ENCODE results near the gene TMEM88. TPM values are rescaled to one million over a fixed set of nuclear protein-coding genes. Genes with fewer than 3 reads are reported as not detected.

The TMEM88 gene
- total and polyA plus RNA-seq, 8 donors, result 2.1 to 28.5 (median 2.9) TPM

DNA sequence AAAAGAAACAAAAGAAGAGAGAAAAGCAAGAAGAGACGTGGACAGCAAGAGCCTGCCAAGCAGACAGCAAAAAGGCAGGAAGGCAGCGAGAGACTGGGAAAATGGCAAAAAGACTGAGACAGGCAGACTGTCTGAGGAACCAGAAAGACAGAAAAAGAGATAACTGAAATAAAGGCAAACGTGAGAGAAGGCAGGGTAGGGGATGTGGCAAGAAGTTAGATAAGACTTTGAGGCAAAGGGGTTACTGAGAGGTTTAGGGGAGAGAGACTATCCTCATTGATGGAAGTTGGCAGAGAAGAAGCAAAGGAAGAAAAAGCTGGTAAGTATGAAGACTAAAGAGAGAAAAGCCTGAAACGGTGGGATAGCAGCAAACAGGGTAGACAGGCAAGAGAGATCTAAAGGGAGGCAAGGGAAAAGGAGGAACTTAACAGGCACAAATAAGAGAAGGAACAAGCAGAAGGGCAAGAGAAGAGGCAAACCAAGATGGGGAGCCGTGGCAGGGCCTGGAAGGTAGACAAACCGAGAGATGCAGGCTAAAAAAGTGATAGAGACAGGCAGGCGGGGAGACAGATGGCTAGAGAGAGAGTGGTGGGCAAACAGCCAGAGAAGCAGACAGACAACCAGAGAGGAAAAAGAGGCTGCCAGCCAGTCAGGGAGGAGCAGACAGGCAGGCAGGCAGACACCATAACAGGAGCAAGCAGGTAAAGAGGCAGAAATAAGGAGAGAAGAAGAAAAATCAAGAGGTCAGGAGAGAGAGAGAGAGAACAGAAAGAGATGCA lies 26.6 kb downstream of the TMEM88 start:
- Histone ChIP-seq H3K4me3 (no peak overlapping the region), H3K27me3 (no peaks in the 10 kb centered on the region), H3K9me3 (no peaks in the 10 kb centered on the region), H3K4me1 (peaks cover 0 to 9% (median 5%) of the 10 kb centered on the region in 3 donors), H3K36me3 (peaks cover 0 to 8% (median 0%) of the 10 kb centered on the region in 3 donors), H3K27ac (no peak overlapping the region)
- TF ChIP-seq, protein P1, sequence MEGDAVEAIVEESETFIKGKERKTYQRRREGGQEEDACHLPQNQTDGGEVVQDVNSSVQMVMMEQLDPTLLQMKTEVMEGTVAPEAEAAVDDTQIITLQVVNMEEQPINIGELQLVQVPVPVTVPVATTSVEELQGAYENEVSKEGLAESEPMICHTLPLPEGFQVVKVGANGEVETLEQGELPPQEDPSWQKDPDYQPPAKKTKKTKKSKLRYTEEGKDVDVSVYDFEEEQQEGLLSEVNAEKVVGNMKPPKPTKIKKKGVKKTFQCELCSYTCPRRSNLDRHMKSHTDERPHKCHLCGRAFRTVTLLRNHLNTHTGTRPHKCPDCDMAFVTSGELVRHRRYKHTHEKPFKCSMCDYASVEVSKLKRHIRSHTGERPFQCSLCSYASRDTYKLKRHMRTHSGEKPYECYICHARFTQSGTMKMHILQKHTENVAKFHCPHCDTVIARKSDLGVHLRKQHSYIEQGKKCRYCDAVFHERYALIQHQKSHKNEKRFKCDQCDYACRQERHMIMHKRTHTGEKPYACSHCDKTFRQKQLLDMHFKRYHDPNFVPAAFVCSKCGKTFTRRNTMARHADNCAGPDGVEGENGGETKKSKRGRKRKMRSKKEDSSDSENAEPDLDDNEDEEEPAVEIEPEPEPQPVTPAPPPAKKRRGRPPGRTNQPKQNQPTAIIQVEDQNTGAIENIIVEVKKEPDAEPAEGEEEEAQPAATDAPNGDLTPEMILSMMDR (IDR thresholded peaks at IDR 0.05), result no peak
- 57 to 61% methylated on average over 7 of the region's 7 CpGs for WGBS, 2 donors
- no peak for ATAC-seq
- DNase-seq, result peak in 1 of 6 donors; percentile 11
- no peak for FAIRE-seq
- intact Hi-C loops (cut with DNase I), result no loop called here

DNA sequence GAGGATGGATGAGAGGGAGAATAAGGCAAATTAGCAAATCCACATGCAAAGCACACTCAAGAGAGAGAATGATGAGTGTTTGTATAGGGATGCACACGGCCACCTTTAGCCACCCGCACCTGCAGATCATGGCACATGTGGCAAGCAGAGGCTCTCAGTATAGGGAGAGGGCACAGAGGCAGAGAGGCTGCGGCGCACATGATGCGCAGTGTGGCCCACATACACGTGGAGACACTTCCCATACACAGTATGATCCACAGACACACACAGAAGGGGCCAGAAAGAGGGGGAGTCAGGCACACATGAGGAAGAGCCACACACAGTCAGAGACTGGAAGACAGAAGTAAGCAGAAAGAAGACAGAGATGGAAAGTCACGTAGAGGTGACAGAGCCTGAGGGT lies 27.2 kb downstream of the TMEM88 start:
- FAIRE-seq (no peak), ATAC-seq (no peak), DNase-seq (peak in 1 of 6 donors; percentile 5)
- no peaks in the 10 kb centered on the region for H3K9me3 ChIP-seq
- H3K27me3 ChIP-seq, result no peaks in the 10 kb centered on the region
- H3K36me3 ChIP-seq, result peaks cover 0 to 8% (median 0%) of the 10 kb centered on the region in 3 donors
- no peak overlapping the region for H3K27ac ChIP-seq
- TF ChIP-seq, protein P1 (IDR thresholded peaks at IDR 0.05), result no peak
- H3K4me1 ChIP-seq, result peaks cover 3 to 11% (median 5%) of the 10 kb centered on the region in 3 donors
- WGBS, 2 donors, result 70 to 72% methylated on average over 7 of the region's 7 CpGs
- no peak overlapping the region for H3K4me3 ChIP-seq
- intact Hi-C loops (cut with DNase I), result no loop called here

DNA sequence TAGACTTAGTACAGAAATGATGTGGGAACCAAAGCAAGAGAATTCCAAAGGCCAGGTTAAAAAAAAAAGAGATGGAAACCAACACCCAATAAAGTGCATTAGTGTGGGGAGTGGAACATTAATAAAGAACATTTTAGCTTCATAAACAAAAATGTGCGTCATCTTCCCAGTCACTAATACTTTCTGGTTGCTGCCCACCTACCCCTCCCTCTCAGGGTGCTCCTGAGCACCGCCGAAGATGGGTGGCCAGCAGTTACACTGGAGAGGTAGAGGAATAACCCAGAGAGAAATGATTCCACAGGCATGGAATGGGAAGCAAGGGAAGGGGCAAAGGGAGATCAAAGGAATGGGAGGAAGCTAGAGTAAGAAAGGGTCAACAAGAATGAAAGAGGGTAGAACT lies 27.8 kb downstream of the TMEM88 start:
- FAIRE-seq (no peak), DNase-seq (no peak), ATAC-seq (no peak)
- H3K4me1 ChIP-seq, result peaks cover 4 to 14% (median 5%) of the 10 kb centered on the region in 3 donors
- TF ChIP-seq, protein P1 (IDR thresholded peaks at IDR 0.05), result no peak
- WGBS, 2 donors, result 77 to 80% methylated on average over 3 of the region's 3 CpGs
- peak overlapping the region in 2 of 4 donors; percentile 94 to 97 for H3K27ac ChIP-seq
- H3K4me3 ChIP-seq, result no peak overlapping the region
- H3K27me3 ChIP-seq, result no peaks in the 10 kb centered on the region
- no peaks in the 10 kb centered on the region for H3K9me3 ChIP-seq
- H3K36me3 ChIP-seq, result peaks cover 0 to 8% (median 0%) of the 10 kb centered on the region in 3 donors
- intact Hi-C loops (cut with DNase I), result no loop called here

DNA sequence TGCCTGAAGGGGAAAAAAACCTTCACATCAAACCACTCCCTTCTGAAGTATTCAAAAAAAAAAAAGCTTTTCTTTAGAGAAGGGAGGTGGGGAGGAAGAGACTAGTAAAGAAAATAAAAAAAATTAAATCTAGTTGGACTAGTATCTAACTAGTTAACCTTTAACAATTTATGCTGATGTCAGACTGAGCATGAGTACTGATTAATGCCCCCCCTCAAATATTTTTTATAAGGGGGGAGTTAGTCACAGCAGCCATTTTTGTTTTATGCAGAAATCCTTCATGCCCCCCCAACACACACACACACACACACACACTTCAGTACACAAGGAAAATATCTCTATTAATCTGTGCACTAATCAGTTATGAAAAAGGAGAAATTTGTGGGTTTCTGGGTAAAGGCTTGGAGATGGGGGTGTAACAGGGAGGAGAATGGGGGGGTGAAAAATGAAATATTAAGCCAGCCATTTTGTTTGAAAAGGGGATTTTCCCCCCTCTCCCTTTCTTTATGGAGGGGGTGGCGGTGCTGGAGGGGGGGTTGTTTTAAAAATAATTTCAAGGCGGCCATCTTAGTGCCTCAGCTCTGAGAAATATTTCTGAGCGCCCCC lies 29.0 kb downstream of the TMEM88 start:
- 7% methylated on average over 3 of the region's 3 CpGs for WGBS, 2 donors
- no peak for FAIRE-seq

More for the DNA sequence above, 29.0 kb downstream of the TMEM88 start:
- H3K4me1 ChIP-seq, result peaks cover 16 to 24% (median 17%) of the 10 kb centered on the region in 3 donors
- H3K9me3 ChIP-seq, result no peaks in the 10 kb centered on the region
- H3K36me3 ChIP-seq, result peaks cover 0 to 8% (median 0%) of the 10 kb centered on the region in 3 donors
- peak overlapping the region in 2 of 4 donors; percentile 84 for H3K4me3 ChIP-seq
- peak overlapping the region in 3 of 4 donors; percentile 55 to 97 (median 94) for H3K27ac ChIP-seq
- intact Hi-C loops (cut with DNase I), result no loop called here
- DNase-seq (no peak), ATAC-seq (no peak)
- H3K27me3 ChIP-seq, result no peaks in the 10 kb centered on the region
- TF ChIP-seq, protein P1 (IDR thresholded peaks at IDR 0.05), result no peak
